Measurements from ENCODE around the gene BCORL1.

DNA sequence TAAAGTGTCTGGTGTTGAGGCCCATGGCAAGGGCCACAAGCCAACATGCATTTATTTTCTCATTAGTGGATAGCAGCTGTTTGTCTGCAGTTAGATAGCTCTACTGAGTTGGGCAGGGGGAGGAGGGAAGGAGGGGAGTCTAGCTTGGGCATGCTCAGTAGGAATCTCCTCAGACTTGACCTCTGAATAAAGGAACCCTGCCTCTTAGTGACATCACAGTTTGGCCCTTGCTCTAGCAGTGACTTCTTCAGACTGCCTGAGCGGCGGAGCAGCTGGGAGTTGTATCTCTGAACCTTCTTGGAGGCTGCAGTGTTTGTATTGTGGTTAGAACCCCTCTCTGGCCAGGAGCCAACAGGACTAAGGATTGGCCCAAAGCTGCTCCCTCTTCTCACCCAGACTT, 57.4 kb downstream of the BCORL1 start:
- TF ChIP-seq, protein P1, sequence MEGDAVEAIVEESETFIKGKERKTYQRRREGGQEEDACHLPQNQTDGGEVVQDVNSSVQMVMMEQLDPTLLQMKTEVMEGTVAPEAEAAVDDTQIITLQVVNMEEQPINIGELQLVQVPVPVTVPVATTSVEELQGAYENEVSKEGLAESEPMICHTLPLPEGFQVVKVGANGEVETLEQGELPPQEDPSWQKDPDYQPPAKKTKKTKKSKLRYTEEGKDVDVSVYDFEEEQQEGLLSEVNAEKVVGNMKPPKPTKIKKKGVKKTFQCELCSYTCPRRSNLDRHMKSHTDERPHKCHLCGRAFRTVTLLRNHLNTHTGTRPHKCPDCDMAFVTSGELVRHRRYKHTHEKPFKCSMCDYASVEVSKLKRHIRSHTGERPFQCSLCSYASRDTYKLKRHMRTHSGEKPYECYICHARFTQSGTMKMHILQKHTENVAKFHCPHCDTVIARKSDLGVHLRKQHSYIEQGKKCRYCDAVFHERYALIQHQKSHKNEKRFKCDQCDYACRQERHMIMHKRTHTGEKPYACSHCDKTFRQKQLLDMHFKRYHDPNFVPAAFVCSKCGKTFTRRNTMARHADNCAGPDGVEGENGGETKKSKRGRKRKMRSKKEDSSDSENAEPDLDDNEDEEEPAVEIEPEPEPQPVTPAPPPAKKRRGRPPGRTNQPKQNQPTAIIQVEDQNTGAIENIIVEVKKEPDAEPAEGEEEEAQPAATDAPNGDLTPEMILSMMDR (IDR thresholded peaks at IDR 0.05; ENCODE audit: control extremely low read depth in 1 of 3, insufficient read depth in 1 of 3, low read depth in 1 of 3, low read length in 3 of 3), result no peak
- TF ChIP-seq RFX5 (IDR thresholded peaks at IDR 0.05; ENCODE audit: borderline replicate concordance, low read depth, low read length) (no peak), POLR2AphosphoS5 (IDR thresholded peaks at IDR 0.05; ENCODE audit: low read depth, low read length) (no peak), POLR2A (IDR thresholded peaks at IDR 0.05; ENCODE audit: control extremely low read depth in 1 of 2, low read depth in 2 of 2, low read length in 2 of 2) (no peak), ZNF274 (IDR thresholded peaks at IDR 0.05; ENCODE audit: borderline replicate concordance, extremely low read depth, low read length) (no peak), TAF1 (IDR thresholded peaks at IDR 0.05; ENCODE audit: low read depth, low read length) (no peak)
